ENCODE data around the gene ZNF692.
"Not testable (repeated sequence)": the region's sequence is repeated elsewhere in the genome, so short reads cannot be mapped to it uniquely, and the experiment has no call there.

The ZNF692 gene

GRCh38 chr1:248807067-248807737, 51.7 kb downstream of the ZNF692 start:
- DNase-seq (ENCODE audit: low spot score), result peak; percentile 70

DNA sequence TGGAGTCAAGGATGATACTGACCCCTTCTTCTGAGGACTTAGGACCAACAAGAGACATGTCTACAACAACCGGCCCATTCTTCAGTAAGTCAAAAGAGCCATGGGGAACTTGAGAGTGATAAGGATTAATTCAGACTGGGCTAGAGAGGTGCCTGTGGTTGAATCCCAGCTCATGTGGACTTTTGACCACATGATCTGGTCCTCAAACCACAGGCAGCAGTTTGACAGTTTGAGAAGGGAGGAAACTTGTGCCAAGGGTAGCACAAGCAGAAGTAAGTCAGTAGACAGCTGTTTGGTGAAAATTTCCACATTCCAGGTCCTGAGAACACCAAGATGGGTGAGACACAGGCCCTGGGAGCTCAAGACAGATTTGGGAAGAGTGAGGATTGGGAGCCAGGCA, 53.0 kb downstream of the ZNF692 start:
- DNase-seq (ENCODE audit: low spot score), result no peak

GRCh38 chr1:248804771-248805681, 53.9 kb downstream of the ZNF692 start:
- DNase-seq (ENCODE audit: low spot score), result no peak

DNA sequence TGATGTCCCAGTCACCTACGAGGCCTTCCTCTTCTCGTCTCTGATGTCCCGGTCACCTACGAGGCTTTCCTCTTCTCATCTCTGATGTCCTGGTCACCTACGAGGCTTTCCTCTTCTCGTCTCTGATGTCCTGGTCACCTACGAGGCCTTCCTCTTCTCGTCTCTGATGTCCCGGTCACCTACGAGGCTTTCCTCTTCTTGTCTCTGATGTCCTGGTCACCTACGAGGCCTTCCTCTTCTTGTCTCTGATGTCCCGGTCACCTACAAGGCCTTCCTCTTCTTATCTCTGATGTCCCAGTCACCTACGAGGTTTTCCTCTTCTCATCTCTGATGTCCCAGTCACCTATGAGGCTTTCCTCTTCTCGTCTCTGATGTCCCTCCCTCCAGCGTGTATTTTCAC, 55.4 kb downstream of the ZNF692 start:
- DNase-seq (ENCODE audit: low spot score), result not testable (repeated sequence)

GRCh38 chr1:248802454-248802853, 56.4 kb downstream of the ZNF692 start:
- no peak for DNase-seq (ENCODE audit: low spot score)

- DNase-seq (ENCODE audit: low spot score), result no peak
Measured at GRCh38 chr1:248800459-248800858, 58.4 kb downstream of the ZNF692 start.
